K562 (cell line): ENCODE results near the gene SEMA3A. TPM values are rescaled to one million over a fixed set of nuclear protein-coding genes. Genes with fewer than 3 reads are reported as not detected.

Source experiments
- ATAC-seq: fragments of 200-7000 bp; cut with Tn5 transposase; 3 replicates; pipeline ENCODE4 v1.9.1; 2020; ENCODE audit warnings: moderate library complexity
- BruUV-seq: library from RNA; stranded (reverse); fragments of 400-500 nt; replicated peaks from 2 replicates; lab custom pipeline; 2021; lab: Mats Ljungman, UMichigan
- CTCF ChIA-PET: fragments of 300-600 bp; formaldehyde crosslinking; extraction: SDS; loops from one replicate; lab custom pipeline; 2021; ENCODE audit warnings: low intra/inter-chr PET ratio; lab: Yijun Ruan, JAX
- POLR2A ChIA-PET: fragments of 300-600, 350-650 bp; sonication (Branson Sonifier 250); formaldehyde crosslinking; extraction: SDS; loops from one replicate; lab custom pipeline; 2021; ENCODE audit warnings: antibody characterized with exemption, inconsistent platforms; lab: Yijun Ruan, JAX
- DNase-seq, 4 experiments: peaks; one replicate each; pipeline versions ENCODE4 v3.0.0 to v3.0.0-alpha.2; 2011 to 2018; ENCODE audit warnings: low spot score in 3 of 4, mixed read lengths in 3 of 4; ENCODE audit errors: extremely low read depth in 1 of 4
- FAIRE-seq: peaks from 2 replicates; lab custom pipeline; 2011; peaks lifted over from hg19 to GRCh38; lab: Jason Lieb, UNC
- H2AFZ ChIP-seq: 2 replicates; pipeline ENCODE4 v1.6.0; 2011; ENCODE audit warnings: low read depth, low read length, control low read depth, inconsistent platforms
- H3K27ac ChIP-seq: fragments of 200-600 bp; 3 replicates; pipeline ENCODE4 v1.8.0; 2011; ENCODE audit warnings: low read depth, mild to moderate bottlenecking, control low read depth, inconsistent platforms, low read length, moderate library complexity, mixed read lengths; ENCODE audit errors: extremely low read depth
- H3K27me3 ChIP-seq, 2 experiments: fragments of 300-600 bp in 1 of 2; 2 replicates in 1 of 2; 3 replicates in 1 of 2; pipeline versions ENCODE4 v1.6.0 to v1.8.0; 2011; ENCODE audit warnings: inconsistent platforms in 2 of 2, low read length in 2 of 2, mild to moderate bottlenecking in 1 of 2, mixed read lengths in 1 of 2, moderate library complexity in 1 of 2; ENCODE audit not compliant: control insufficient read depth in 2 of 2, insufficient read depth in 2 of 2
- H3K36me3 ChIP-seq: fragments of 300-600 bp; 3 replicates; pipeline ENCODE4 v1.8.0; 2011; ENCODE audit warnings: mild to moderate bottlenecking, low read length, inconsistent platforms; ENCODE audit not compliant: control insufficient read depth, insufficient read depth
- H3K4me1 ChIP-seq, 2 experiments: fragments of 200-600 bp in 1 of 2; replicated peaks in 1 of 2; 2 replicates in 1 of 2; 3 replicates in 1 of 2; pipeline versions ENCODE4 v1.5.1 to v1.8.0; 2011; ENCODE audit warnings: inconsistent platforms in 2 of 2, low read length in 2 of 2, mild to moderate bottlenecking in 1 of 2, mixed read lengths in 1 of 2, moderate library complexity in 1 of 2; ENCODE audit not compliant: control insufficient read depth in 2 of 2, insufficient read depth in 2 of 2
- H3K4me2 ChIP-seq: 2 replicates; pipeline ENCODE4 v1.6.1; 2011; ENCODE audit warnings: low read length, control low read depth, inconsistent platforms, mixed read lengths; ENCODE audit not compliant: insufficient read depth
- H3K4me3 ChIP-seq: fragments of 200-600 bp; sonication (generic), shearing (Covaris generic); 2 replicates; pipeline ENCODE4 v1.5.1; 2016; ENCODE audit warnings: control low read depth, inconsistent platforms
- H3K79me2 ChIP-seq: fragments of 200-600 bp; 3 replicates; pipeline ENCODE4 v1.8.0; 2011; ENCODE audit warnings: low read length, inconsistent platforms; ENCODE audit not compliant: control insufficient read depth, insufficient read depth
- H3K9ac ChIP-seq, 2 experiments: 2 replicates each; pipeline versions ENCODE4 v1.6.0 to v1.6.1; 2011; ENCODE audit warnings: low read depth in 2 of 2, low read length in 2 of 2, control low read depth in 1 of 2, inconsistent platforms in 1 of 2, mild to moderate bottlenecking in 1 of 2, mixed read lengths in 1 of 2; ENCODE audit not compliant: insufficient read depth in 1 of 2
- H3K9me1 ChIP-seq: one replicate; pipeline ENCODE4 v1.6.0; 2011; ENCODE audit warnings: inconsistent platforms, mild to moderate bottlenecking, low read length, moderate library complexity; ENCODE audit not compliant: control insufficient read depth, insufficient read depth
- H3K9me3 ChIP-seq: replicated peaks from 2 replicates; pipeline ENCODE4 v1.5.1; 2011; ENCODE audit warnings: low read depth, low read length, inconsistent platforms; ENCODE audit not compliant: control insufficient read depth, insufficient read depth
- H4K20me1 ChIP-seq: replicated peaks from 2 replicates; pipeline ENCODE4 v1.6.1; 2011; ENCODE audit warnings: low read length, inconsistent platforms, mixed read lengths; ENCODE audit not compliant: control insufficient read depth, insufficient read depth
- BRD4 ChIP-seq: fragments of 200-600 bp; sonication (generic); IDR thresholded peaks from 2 replicates; pipeline ENCODE4 v1.6.1; 2017; ENCODE audit warnings: inconsistent platforms
- CBFB ChIP-seq: sonication (generic); formaldehyde crosslinking; IDR thresholded peaks from 2 replicates; pipeline ENCODE4 v1.4.0; 2020; ENCODE audit warnings: mild to moderate bottlenecking, missing genetic modification reagents
- DPF2 ChIP-seq: fragments of 450-650 bp; IDR thresholded peaks from 2 replicates; pipeline ENCODE4 v1.6.1; 2016
- NR1H2 ChIP-seq: sonication (generic); formaldehyde crosslinking; IDR thresholded peaks from 2 replicates; pipeline ENCODE4 v1.4.0; 2020; ENCODE audit warnings: mild to moderate bottlenecking, missing genetic modification reagents
- NR2C1 ChIP-seq, 2 experiments: fragments of 450-650 bp; IDR thresholded peaks; 2 replicates each; pipeline ENCODE4 v1.6.1; 2017; ENCODE audit warnings: mild to moderate bottlenecking in 2 of 2, antibody characterized with exemption in 1 of 2, inconsistent platforms in 1 of 2, missing compliant biosample characterization in 1 of 2, missing genetic modification characterization in 1 of 2
- PHB ChIP-seq: fragments of 250-450 bp; sonication (Bioruptor Pico); IDR thresholded peaks from 2 replicates; pipeline ENCODE4 v1.5.0; 2021
- PML ChIP-seq: IDR thresholded peaks from 2 replicates; pipeline ENCODE4 v1.6.1; 2012; ENCODE audit warnings: low read length, inconsistent platforms
- RBM34 ChIP-seq: fragments of 200-400 bp; formaldehyde crosslinking; IDR thresholded peaks from 2 replicates; pipeline ENCODE4 v1.6.1; 2018; ENCODE audit warnings: low read length, borderline replicate concordance; ENCODE audit not compliant: insufficient read depth
- SMARCE1 ChIP-seq: fragments of 450-650 bp; IDR thresholded peaks from 2 replicates; pipeline ENCODE4 v1.7.1; 2016; ENCODE audit warnings: mild to moderate bottlenecking
- TAF9B ChIP-seq: fragments of 450-650 bp; IDR thresholded peaks from 2 replicates; pipeline ENCODE4 v1.6.1; 2018; ENCODE audit warnings: mild to moderate bottlenecking; ENCODE audit not compliant: partially characterized antibody
- TCF3 ChIP-seq: sonication (generic); formaldehyde crosslinking; IDR thresholded peaks from 2 replicates; pipeline ENCODE4 v1.4.0; 2020; ENCODE audit warnings: mild to moderate bottlenecking, missing genetic modification reagents
- TEAD1 ChIP-seq, 2 experiments: fragments of 450-650 bp in 1 of 2; sonication (generic) in 1 of 2; formaldehyde crosslinking; IDR thresholded peaks; 2 replicates each; pipeline versions ENCODE4 v1.4.0 to v1.8.0; 2020 to 2022; ENCODE audit warnings: mild to moderate bottlenecking in 2 of 2, missing genetic modification reagents in 1 of 2
- ZFX ChIP-seq: sonication (generic); formaldehyde crosslinking; IDR thresholded peaks from 2 replicates; pipeline ENCODE4 v1.8.0; 2022; ENCODE audit warnings: mild to moderate bottlenecking, missing genetic modification reagents, moderate library complexity
- ZNF347 ChIP-seq: fragments of 450-650 bp; formaldehyde crosslinking; IDR thresholded peaks from 2 replicates; pipeline ENCODE4 v1.4.0; 2020; ENCODE audit warnings: low read depth, mild to moderate bottlenecking, moderate library complexity
- ZNF764 ChIP-seq: fragments of 250-450 bp; sonication (Bioruptor Pico); IDR thresholded peaks from 2 replicates; pipeline ENCODE4 v1.4.0; 2020; ENCODE audit warnings: low read depth, mild to moderate bottlenecking, moderate library complexity
- WGBS: fragments of 100-300 bp; shearing (Covaris generic); methylation state at CpG from one replicate; pipeline ENCODE4 v1.1.6; 2016; ENCODE audit warnings: low coverage, mixed read lengths; ENCODE audit not compliant: insufficient coverage; ENCODE audit errors: missing lambda C conversion rate; 5-methylcytosine and 5-hydroxymethylcytosine counted together
- in situ Hi-C: fragments of 300-500 bp; cut with MboI; formaldehyde crosslinking; loops from 4 replicates; pipeline ENCODE4 v1.15.0; 2018; ENCODE audit warnings: inconsistent platforms, mixed read lengths
- intact Hi-C: fragments of 100-400 bp; cut with micrococcal nuclease; formaldehyde crosslinking; loops from 2 replicates; pipeline ENCODE4 v1.14.2; 2022
- polyA plus RNA-seq, 8 experiments: library from polyadenylated mRNA; depleted of rRNA in 4 of 8; stranded (reverse) in 5 of 8; unstranded in 3 of 8; fragments of >200 nt; fragmentation: Nextera tagmentation in 2 of 8; fragmentation: Illumina TruSeq in 1 of 8; extraction: Ambion mirVana in 2 of 8; extraction: Trizol in 1 of 8; gene quantifications; 2 replicates each; pipeline versions ENCODE4 v1.2.1 to v1.2.3, GENCODE V29; 2011 to 2014; ENCODE audit warnings: inconsistent platforms in 1 of 8, missing spikeins in 1 of 8
- total RNA-seq, 7 experiments: library from RNA; depleted of rRNA in 6 of 7; stranded (reverse); fragments of >200 nt in 6 of 7; fragmentation: Illumina TruSeq in 2 of 7; extraction: Trizol in 2 of 7; gene quantifications; 2 replicates each; pipeline versions ENCODE4 v1.2.1 to v1.2.3, GENCODE V29; 2011 to 2021; ENCODE audit warnings: low replicate concordance in 1 of 7
- TF ChIP-seq, protein P1 (sequence below): IDR thresholded peaks from 3 replicates; pipeline ENCODE4 v1.6.1; 2011; ENCODE audit warnings: borderline replicate concordance, mild to moderate bottlenecking; ENCODE audit not compliant: insufficient read length, insufficient read depth
- TF ChIP-seq, protein P2 (sequence below): fragments of 250-450 bp; sonication (Bioruptor Pico); IDR thresholded peaks from 2 replicates; pipeline ENCODE4 v1.5.0; 2021
- TF ChIP-seq, protein P3 (sequence below): IDR thresholded peaks from 2 replicates; pipeline ENCODE4 v1.6.1; 2011; ENCODE audit warnings: borderline replicate concordance, low read depth, mild to moderate bottlenecking, moderate library complexity, low read length; ENCODE audit not compliant: insufficient read depth, poor library complexity, severe bottlenecking

Gene SEMA3A
- total and polyA plus RNA-seq, 9 of the 15 experiments (the other 6 are each of a cell fraction or from before 2014, with no cell fraction given) = 0.36 to 3.0 (median 1.1) TPM

DNA sequence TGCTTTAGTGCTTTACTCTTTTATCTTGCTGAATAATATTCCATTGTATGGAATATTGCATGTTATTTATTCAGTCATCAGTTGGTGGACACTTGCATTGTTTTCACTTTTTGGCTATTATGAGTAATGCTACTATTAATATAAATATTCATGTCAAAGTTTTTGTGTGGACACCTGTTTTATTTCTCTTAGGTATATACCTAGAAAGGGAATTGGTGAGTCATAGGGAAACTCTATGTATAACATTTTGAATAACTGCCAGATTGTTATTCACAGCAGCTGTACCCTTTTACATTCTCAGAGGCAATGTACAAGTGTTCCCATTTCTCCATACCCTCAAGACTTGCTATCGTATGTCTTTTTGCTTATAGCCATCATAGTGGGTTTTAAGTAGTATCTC, 268.7 kb downstream of the SEMA3A start:
- intact Hi-C loops (no loop called here), in situ Hi-C loops (loop anchor here (25.0 kb wide), 1 partner anchor 1086 kb away; no protein-coding TSS in a partner anchor)
- Histone ChIP-seq H3K9ac (no peak overlapping the region), H3K4me2 (no peak overlapping the region), H2AFZ (no peak overlapping the region), H3K36me3 (no peaks in the 10 kb centered on the region), H3K27ac (no peak overlapping the region), H3K9me3 (no peaks in the 10 kb centered on the region), H3K79me2 (no peaks in the 10 kb centered on the region), H4K20me1 (no peaks in the 10 kb centered on the region), H3K4me1 (no peaks in the 10 kb centered on the region), H3K4me3 (no peak overlapping the region), H3K9me1 (no peaks in the 10 kb centered on the region), H3K27me3 (no peaks in the 10 kb centered on the region)
- FAIRE-seq (no peak), DNase-seq (no peak), ATAC-seq (no peak)
- TF ChIP-seq NR1H2 (CRISPR knock-in tag) (no peak), PML (no peak), ZNF764 (CRISPR knock-in tag) (no peak), PHB (CRISPR knock-in tag) (no peak), SMARCE1 (no peak), RBM34 (no peak), TAF9B (no peak), ZNF347 (CRISPR knock-in tag) (no peak), TCF3 (CRISPR knock-in tag) (no peak), TEAD1 (CRISPR knock-in tag; IDR thresholded peaks at IDR 0.05) (no peak), DPF2 (no peak), BRD4 (no peak), NR2C1 (IDR thresholded peaks at IDR 0.05) (no peak), NR2C1 (tag; IDR thresholded peaks at IDR 0.05) (no peak), CBFB (CRISPR knock-in tag) (no peak), ZFX (CRISPR knock-in tag) (no peak)
- TF ChIP-seq, protein P1, sequence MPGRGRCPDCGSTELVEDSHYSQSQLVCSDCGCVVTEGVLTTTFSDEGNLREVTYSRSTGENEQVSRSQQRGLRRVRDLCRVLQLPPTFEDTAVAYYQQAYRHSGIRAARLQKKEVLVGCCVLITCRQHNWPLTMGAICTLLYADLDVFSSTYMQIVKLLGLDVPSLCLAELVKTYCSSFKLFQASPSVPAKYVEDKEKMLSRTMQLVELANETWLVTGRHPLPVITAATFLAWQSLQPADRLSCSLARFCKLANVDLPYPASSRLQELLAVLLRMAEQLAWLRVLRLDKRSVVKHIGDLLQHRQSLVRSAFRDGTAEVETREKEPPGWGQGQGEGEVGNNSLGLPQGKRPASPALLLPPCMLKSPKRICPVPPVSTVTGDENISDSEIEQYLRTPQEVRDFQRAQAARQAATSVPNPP = no peak
- TF ChIP-seq, protein P2, sequence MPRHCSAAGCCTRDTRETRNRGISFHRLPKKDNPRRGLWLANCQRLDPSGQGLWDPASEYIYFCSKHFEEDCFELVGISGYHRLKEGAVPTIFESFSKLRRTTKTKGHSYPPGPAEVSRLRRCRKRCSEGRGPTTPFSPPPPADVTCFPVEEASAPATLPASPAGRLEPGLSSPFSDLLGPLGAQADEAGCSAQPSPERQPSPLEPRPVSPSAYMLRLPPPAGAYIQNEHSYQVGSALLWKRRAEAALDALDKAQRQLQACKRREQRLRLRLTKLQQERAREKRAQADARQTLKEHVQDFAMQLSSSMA (CRISPR knock-in tag) = no peak
- TF ChIP-seq, protein P3, sequence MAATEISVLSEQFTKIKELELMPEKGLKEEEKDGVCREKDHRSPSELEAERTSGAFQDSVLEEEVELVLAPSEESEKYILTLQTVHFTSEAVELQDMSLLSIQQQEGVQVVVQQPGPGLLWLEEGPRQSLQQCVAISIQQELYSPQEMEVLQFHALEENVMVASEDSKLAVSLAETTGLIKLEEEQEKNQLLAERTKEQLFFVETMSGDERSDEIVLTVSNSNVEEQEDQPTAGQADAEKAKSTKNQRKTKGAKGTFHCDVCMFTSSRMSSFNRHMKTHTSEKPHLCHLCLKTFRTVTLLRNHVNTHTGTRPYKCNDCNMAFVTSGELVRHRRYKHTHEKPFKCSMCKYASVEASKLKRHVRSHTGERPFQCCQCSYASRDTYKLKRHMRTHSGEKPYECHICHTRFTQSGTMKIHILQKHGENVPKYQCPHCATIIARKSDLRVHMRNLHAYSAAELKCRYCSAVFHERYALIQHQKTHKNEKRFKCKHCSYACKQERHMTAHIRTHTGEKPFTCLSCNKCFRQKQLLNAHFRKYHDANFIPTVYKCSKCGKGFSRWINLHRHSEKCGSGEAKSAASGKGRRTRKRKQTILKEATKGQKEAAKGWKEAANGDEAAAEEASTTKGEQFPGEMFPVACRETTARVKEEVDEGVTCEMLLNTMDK = no peak
- ChIA-PET POLR2A (no interaction called here), CTCF (no interaction called here)
- 3% methylated on average over 1 of the region's 1 CpG for WGBS
- BruUV-seq = no TSS peak
